ENCODE results near the gene TMSB10.
"Not testable (repeated sequence)": the region's sequence is repeated elsewhere in the genome, so short reads cannot be mapped to it uniquely, and the experiment has no call there.

TMSB10 gene

DNA sequence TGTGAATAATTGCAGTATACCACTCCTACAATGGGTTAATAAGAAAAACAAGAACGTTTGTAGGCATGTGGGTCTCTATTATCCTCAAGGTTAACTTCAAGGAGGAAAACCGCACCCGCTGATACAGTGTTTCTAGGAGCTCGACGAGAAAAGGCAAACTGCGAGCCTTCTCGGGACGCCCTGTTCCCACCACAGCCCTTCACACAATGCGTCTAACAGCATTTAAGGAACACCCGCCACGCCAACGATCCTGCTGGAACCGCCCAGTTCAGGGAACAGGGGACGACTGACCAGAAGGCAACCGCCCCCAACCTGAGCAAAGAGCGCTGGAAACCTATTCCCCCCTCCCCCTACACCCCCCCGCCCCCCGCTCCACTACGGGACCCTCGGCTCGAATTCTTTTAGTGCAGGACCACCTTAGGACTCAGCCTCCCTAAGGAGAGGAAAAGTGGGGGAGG, 710 bp upstream of the TMSB10 start:
- DNase-seq = peak; percentile 21

DNA sequence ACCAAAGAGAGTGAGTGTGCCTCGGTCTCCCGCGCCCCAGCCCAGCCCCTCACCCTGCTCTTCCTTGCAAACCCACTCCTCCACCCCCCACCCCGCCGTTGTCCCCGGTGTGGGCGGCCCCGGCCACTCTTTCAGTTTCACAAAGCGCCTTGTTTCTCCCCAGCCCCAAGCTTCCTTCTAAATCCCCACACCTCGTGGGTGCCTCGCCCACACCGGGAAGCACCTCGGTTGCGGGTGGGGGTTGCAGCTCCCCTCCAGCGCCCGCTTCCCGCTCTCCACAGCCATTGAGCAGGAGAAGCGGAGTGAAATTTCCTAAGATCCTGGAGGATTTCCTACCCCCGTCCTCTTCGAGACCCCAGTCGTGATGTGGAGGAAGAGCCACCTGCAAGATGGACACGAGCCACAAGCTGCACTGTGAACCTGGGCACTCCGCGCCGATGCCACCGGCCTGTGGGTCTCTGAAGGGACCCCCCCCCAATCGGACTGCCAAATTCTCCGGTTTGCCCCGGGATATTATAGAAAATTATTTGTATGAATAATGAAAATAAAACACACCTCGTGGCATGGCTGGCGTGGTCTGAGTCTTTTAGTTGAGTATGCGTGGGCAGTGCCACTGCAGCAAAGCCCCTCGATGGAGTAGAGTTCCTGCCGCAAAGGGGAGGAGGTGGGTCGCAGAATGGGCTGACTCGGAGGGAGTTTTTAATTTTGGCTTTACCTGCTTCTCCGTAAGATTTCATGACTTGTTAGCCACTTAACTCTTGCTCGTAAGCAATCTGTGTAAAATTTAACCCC, 848 bp downstream of the TMSB10 start:
- DNase-seq = peak; percentile 19

DNA sequence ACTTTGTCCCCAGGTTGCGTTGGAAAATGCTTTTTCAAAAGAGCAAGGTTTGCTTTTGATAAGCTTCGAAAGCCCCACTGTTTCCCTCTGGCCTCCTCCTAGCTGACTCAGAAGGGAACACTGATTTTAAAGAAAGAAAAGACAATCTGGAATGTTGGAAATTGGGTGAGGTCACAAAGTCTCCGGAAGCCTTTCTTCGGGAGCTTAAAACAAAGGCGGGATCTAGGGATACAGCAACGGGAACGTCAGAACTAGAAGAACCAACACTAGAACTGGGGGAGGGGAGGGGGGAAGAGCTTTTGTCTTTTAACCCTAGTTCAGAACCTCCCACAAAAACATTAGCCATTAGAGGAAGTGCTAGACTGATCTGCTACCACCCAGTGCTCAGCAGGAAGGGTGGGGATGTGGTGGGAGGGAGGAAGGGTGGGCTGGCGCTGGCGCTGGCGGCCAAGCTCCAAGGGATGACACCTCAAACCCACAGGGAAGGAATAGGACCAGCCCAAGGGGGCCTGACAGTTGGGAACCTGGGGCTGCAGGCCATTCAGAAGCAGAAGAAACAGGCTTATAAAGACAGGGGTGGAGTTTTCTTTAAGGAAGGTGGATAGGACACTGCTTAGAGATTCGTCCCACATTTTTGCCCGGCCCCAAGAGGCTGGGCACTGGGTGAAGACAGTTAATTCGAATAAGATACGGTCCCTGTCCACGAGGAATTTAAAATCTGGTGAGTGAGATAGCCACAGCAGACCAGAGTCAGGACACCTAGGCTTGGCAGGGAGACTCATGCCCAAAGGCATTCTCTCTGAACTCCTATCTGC, 1.7 kb downstream of the TMSB10 start:
- peak; percentile 55 for DNase-seq

DNA sequence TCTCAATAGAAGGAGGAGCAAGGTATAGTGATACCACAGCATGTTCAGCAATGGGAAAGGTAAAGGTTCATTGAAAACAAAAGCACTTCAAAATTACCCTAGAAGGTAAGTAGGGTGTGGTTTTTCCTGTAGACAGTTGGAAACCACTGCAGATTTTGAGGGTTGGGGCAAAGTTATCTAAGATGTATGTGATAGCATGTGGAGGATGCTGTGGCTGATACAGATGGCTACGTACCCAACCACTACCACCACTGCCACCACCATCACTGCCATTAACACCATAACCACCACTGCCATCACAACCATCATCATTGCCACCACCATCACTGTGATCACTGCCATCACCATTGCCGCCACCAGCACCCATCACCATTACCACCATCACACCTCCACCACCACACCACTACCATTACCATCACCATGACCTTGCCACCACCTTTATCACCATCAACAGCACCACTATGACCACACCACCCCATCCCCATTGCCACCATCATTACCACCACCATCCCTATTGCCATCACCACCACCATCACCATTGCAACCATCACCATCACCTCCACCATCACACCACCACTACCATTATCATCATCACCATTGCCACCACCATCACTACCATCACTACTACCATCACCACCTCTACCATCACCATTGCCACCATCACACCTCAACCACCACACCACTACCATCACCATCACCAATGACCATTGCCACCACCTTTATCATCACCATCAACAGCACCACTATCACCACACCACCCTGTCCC, 3.7 kb downstream of the TMSB10 start:
- no peak for DNase-seq

DNA sequence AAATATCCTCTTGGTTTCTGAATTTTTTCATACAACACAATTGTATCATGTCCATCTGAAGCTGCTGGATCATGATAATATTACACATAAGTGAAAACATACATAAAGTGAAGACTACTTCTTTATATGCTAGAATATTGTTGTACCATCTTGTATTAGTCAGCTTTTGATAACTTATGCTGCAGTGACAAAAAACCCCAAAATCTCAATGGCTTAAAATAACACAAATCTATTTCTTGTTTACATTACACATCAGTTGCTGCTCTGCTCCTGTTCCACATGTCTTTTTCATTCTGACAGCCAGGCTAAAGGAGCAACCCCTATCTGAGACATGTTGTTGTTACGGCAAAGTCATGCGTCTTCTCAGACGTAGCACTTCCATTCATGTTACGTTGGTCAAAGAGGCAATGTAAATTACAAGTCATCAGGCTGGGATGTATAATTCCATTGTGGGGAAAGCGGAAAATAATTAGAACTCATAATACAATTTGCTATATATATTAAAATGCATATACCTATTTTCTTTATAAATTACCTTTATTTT, 5.8 kb downstream of the TMSB10 start:
- DNase-seq = no peak

DNA sequence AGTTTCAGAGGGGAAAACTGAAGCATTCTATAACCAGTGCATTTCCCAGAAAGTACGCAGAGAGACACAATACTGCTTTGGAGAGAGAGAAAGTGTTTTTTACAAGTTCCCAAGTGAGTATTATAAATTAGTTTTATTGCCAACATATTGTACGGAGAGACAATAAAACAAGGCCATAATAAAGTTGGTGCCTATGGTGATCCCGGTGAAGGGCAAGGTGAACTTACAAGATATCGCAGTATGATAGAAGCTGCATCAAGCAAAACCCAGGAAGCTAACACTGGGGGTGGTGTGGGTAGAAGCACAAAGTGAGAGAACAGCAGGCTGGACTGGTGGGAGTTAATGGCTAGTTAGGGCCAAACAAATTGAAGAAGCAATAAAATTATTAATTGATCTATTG, 7.5 kb downstream of the TMSB10 start:
- DNase-seq = no peak

DNA sequence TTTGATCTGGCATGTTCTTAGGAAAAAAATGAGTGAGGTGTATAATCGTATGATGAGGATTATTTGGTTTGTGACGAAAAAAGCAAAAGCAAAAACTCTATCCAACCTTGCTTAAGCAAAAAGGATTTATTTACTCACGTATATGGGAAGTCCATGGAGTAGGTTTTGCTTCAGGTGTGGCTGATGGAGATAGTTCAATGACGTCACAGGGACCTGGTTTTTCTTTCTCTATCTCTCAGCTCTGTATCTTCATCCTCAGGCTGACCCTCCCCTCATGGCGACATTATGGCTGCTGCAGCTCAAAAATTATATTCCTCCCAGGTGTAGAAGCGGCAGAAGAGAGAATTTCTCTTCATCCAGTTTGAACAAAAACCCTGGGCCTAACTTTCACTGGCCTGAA, 8.9 kb downstream of the TMSB10 start:
- DNase-seq = no peak

DNA sequence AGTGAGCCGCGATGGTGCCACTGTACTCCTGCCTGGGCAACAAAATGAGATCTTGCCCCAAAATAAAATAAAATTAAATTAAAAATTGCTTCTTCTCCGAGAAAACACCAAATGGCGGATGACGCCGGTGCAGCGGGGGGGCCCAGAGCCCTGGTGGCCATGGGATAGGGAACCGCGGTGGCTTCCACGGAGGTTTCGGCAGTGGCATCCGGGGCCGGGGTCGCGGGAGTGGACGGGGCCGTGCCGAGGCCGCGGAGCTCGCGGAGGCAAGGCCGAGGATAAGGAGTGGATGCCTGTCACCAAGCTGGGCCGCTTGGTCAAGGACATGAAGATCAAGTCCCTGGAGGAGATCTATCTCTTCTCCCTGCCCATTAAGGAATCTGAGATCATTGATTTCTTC, 10.2 kb downstream of the TMSB10 start:
- not testable (repeated sequence) for DNase-seq

DNA sequence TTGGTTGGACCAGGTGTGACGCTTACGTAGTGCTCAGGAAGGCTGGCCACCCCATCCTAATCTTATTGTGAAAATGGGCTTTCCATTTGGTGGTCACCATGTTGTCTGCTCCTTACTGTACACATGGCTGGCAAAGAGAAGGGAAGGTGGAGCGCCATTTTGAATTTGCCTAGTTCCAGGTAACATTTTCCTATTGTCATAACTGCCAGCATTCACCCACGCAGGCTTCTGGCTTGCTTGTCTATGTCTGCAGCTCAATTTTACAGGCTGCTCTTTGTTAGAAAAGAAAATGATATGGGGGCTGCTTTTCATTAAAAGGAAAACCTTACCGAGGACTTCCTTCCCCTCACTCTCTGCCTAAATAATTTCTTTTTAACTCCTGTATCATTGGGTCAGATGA, 12.4 kb downstream of the TMSB10 start:
- DNase-seq = not testable (repeated sequence)

DNA sequence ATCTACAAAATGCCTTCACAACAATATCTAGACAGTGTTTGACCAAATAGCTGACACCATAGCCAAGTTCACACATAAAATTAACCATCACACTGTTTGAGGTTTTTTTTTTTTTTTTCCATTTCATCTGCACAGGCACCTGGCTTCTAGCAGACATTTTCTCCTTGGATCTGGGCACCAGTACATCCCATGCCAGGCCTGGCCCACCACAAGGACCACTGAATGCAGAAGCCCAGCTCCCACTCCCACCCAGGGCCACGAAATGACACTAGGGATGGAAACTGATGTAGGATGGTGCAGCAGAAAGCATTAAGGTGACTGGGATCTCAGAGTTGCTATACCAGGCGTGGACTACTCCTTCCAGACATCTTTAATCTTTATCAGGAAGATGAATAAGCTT, 13.0 kb downstream of the TMSB10 start:
- no peak for DNase-seq

DNA sequence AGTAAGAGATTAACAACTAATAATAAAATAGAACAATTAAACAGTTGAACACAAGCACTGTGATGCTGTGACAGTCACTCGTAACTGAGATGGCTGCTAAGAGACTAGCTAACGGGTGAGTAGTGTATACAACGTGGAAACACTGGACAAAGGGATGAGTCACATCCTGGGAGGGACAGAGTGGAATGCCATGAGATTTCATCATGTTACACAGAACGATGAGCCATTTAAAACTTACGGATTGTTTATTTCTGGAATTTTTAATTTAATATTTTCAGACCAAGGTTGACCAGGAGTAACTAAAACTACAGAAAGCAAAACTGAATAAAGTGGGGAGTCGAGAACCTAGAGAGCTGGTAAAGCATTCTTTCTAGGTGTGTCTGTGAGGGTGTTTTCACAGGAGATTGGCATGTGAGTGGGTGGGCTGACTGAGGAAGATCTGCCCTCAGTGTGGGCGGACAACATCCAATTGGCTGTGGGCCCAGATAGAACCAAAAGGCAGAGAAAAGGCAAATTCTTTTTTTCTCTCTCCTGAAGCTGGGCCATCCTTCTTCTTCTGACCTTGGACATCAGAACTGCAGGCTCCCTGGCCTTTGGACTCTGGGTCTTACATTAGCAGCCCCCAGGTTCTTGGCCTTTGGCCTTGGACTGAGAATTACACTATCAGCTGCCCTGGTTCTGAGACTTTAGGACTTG, 14.6 kb downstream of the TMSB10 start:
- peak; percentile 27 for DNase-seq

DNA sequence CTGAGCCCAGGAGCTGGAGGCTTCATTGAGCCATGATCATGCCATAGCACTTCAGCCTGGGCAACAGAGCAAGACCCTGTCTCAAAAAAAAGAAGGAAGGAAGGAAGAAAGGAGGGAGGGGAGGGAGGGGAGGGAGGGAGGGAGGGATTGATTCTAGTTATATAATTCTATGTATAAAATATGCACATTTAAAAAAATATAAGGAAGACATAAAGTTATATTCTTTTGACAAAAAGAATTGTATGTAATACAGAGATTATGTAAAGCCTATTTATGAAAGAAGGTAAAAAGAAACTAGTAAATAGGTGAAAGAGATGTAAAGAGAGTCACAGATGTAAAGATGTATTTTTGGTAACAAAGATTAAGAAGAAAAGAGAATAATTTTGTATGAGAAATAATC, 17.6 kb downstream of the TMSB10 start:
- no peak for DNase-seq

DNA sequence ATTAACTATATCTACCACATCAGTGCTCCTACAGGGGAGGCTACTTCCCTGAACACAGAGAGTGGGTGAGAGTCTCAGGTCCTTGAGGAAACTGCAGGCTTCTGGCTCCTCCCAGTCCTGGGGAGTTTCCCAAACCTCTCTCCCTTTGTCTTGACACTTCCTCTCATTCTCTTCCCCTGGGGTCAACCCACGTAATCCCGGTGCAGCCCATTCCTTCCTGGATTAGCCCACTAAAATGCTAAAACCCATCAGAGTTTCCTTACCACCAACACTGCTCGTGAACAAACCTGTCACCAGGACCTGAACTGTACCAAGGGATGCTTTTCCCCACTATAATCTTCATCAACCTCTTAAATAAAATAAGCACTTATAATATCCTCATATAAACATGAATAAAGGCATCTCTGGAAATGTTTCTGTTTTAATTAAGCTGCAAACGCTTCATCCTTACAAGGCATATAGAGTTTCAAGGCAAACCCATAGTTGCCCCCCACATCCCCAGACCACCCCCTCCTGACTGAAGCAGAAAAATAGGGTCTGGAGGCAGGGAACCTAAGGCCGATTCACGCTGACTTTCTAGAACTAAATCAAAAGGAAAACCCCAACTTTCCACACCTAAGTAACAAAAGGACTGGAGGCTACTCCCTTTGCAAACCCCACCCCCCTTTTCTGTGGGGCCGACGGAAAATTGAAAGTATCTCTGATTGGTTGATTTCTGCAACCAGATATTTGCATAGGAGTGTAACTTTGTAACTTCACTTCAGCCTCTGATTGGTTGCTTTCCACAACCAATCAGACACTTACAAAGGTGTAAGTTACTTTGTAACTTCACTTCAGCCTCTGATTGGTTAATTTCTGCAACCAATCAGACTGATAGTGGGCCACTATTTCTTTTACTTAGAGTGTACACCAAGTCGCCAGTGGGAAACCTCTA, 19.0 kb downstream of the TMSB10 start:
- DNase-seq = no peak

DNA sequence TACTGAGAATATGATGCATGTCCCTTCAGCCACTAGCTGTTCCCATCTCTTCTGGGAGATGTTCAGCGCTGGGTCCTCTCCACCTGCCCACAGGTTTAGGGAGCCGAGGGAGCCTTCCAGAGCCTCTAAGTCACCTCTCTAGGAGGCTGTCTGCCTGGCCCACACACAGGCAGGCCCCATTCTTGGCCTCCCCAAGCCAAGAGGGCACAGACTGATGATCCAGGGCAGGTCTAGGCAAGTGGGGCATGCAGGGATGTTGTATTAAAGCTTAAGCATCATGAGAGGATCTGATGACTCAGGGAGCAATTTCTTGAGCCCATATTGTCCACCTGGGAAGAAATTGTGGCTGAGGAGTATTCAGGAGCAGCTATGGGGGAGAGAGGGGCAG, 19.9 kb downstream of the TMSB10 start:
- DNase-seq = no peak

DNA sequence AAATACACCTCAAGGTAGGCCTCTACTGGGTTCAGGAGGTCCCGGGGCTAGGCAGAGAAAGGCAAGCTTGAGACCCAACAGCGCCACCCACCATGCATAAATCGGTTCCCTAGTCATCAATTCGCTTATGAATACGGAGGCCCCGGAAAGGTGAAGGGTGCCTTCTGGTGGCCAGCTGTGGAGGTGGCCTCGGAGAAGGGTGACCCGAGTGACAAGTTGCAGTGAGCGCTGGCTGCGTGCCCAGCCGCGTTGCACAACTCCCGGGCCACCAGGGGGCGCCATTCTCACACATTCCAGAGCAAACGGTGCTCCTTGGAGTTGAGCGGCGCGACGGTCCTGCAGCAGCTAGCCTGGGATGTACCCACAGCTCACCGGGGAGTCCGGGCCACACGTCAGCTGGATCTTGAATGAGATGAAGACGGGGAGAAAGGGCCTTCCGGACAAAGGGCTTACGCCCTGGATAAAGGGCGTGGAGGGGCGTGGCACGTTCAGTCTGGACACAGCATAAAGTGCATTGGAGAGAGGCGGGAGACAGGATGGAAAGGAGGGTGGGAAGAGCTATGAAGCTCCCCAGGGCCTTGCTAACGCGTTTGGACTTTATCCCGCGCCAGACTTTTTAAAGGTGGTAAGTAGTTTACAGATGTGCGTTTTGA, 20.4 kb downstream of the TMSB10 start:
- DNase-seq = peak; percentile 93

DNA sequence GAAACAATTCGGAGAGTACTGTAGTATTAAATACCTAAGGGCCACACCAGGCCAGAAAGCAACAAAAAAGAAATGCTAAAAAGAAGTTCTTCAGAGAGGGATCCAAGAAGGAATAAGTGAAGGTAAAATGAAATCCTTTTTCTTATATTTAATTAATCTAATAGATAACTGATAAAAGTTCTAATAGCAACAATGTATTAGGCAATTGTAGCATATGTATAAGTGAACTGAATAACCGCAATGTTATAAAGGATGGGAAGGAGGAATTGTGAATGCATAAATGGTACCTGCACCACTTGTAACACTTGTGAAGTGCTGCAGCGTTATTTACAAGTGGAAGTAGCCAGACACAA, 21.8 kb downstream of the TMSB10 start:
- no peak for DNase-seq

DNA sequence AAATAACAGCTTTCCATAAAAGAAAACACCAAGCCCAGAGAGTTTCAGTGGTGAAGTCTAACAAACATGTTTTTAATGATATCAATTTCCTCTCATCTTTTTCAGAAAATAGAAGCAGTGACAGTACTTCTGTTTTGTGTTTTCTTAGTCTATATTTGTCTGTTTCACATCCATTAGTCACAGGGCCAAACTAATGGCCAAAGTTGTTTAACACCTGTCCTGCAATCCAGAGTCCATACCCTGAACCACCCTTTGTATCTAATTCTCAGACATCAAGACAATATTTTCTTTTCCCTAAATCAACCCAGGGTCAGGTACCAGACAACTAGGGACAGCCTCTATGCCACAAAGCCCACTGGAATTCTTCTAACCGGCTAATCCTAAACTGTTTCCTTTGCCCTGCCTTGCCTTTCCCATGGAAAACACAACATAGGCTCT, 25.9 kb downstream of the TMSB10 start:
- no peak for DNase-seq

DNA sequence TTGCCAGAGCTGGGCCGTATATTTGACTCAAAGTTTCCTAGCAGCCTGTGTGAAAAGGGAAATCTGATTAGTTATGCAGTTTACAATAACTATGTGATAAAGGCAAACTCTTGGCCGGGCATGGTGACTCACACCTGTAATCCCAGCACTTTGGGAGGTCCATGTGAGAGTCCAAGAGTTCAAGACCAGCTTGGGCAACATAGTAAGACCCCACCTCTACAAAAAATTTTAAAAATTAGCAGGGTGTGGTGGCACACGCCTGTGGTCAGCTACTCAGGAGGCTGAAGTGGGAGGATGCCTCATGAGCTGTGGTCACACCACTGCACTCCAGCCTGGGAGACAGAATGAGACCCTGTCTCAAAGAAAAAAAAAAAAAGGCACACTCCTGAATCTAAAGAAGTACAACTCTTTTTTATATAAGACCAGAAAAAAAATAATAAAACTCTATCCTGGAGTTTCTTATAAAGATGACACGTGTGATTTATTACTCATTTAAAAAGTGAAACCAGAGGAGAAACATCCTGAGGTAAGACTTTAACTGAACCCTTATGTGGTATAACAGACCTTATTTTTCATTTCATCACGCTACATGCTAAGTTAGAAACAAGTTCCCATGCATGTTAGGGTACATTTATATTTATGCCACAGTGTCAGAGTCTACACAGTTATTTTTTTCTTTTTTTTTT, 32.9 kb downstream of the TMSB10 start:
- DNase-seq = no peak

DNA sequence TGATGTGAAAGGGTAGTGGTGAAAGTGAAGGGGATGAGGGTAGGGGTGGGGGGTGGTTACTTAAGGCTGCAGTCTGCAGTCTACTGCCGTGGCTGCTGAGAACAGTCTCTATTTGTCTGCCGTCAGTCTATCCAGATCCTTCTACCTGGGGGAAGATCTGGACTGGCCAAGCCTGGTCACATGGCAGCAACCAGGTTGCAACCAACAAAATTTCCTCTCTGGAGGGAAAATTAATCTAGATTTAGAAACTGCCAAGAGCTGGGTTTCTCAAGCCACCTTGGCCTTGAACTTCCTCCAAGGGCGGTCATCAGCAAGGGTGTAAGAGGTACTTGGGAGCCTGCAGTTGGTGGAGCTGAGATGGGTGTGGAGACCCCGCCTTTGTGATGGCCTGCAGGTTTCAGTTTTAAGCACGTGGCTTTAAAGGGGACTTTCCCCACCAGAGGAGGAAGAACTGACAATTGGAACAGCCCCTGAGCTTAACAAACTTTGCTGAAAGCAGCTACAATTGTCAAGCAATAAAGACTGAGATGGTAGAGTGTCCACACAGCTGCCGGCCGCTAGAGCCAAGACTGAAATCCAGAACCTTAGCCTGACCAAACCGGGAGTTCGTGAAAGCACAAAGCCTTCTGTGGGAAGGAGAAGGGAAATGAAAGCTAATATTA, 34.1 kb downstream of the TMSB10 start:
- DNase-seq = no peak

DNA sequence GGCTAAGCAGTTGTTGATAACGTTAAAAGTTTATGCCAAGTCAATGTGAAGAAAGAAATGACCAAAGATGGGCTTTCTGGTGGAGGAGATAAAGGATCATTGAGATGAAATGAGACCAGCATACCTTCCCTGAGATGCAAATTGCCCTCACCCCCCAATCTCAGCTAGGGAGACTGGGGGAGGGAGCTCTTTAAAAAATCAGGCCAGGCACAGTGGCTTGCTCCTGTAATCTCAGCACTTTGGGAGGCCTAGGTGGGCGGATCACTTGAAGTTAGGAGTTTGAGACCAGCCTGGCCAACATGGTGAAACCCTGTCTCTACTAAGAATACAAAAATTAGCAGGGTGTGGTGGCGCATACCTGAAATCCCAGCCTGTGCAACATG, 34.6 kb downstream of the TMSB10 start:
- DNase-seq = no peak
